H7 (cell line): ENCODE results near the gene GPR153. TPM values are rescaled to one million over a fixed set of nuclear protein-coding genes. Genes with fewer than 3 reads are reported as not detected.

Experiments
- DNase-seq: peaks from one replicate; pipeline ENCODE4 v3.0.0; 2012
- H3K27me3 ChIP-seq: 2 replicates; pipeline ENCODE4 v1.6.0; 2011; ENCODE audit warnings: mild to moderate bottlenecking, low read length; ENCODE audit not compliant: control insufficient read depth, insufficient read depth
- H3K36me3 ChIP-seq: replicated peaks from 2 replicates; pipeline ENCODE4 v1.5.1; 2011; ENCODE audit warnings: low read length; ENCODE audit not compliant: control insufficient read depth, insufficient read depth
- H3K4me3 ChIP-seq: 2 replicates; pipeline ENCODE4 v1.5.1; 2011; ENCODE audit warnings: low read depth, mild to moderate bottlenecking, control low read depth, low read length, moderate library complexity; ENCODE audit not compliant: insufficient read depth
- total RNA-seq: library from RNA; depleted of rRNA; stranded (reverse); fragments of >200 nt; shearing (Covaris generic); gene quantifications from 2 replicates; pipeline ENCODE4 v1.2.3, GENCODE V29; 2014

The GPR153 gene
- total RNA-seq, 1 experiment from 2014 or later = 15.6 TPM

DNA sequence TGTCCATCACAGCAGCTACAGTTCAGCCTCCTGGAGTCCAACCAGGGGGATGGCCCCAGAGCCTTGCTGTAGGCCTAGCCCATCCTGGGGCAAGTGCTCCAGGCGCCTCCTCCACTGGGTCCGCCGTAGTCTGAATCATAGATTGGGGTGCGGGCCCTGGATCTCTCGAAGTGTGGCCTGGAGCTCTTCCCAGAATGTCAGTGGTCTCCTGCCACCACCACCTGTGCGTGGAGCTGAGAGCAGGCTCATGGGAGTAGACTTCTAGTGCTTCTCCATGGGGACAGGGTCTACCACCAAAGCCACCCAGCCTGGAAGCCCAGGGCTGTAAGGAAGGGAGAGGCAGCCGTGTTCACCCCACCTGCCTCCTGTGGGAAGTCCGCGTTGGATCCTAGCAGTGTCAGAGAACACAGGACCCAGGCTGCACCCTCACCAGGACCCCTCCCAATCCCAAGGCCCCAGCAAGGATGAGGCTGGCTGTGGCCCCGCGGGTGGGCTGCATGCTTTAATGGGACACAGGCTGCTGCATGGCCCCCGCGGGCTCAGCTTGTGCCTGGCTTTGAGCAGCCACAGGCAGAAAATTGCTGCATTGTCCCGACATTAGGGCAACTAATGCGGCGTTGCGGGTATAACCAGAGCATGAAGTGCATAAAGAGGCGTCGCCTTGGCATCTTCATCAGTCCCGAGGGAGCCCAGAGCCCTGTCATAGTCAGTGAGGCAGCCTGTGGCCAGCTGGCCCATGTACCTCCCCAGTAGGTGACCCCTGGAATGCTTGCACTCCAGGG, 17.7 kb downstream of the GPR153 start:
- Histone ChIP-seq H3K36me3 (no peaks in the 10 kb centered on the region), H3K27me3 (peaks cover 44% of the 10 kb centered on the region), H3K4me3 (peak overlapping the region; percentile 38)
- DNase-seq = no peak

DNA sequence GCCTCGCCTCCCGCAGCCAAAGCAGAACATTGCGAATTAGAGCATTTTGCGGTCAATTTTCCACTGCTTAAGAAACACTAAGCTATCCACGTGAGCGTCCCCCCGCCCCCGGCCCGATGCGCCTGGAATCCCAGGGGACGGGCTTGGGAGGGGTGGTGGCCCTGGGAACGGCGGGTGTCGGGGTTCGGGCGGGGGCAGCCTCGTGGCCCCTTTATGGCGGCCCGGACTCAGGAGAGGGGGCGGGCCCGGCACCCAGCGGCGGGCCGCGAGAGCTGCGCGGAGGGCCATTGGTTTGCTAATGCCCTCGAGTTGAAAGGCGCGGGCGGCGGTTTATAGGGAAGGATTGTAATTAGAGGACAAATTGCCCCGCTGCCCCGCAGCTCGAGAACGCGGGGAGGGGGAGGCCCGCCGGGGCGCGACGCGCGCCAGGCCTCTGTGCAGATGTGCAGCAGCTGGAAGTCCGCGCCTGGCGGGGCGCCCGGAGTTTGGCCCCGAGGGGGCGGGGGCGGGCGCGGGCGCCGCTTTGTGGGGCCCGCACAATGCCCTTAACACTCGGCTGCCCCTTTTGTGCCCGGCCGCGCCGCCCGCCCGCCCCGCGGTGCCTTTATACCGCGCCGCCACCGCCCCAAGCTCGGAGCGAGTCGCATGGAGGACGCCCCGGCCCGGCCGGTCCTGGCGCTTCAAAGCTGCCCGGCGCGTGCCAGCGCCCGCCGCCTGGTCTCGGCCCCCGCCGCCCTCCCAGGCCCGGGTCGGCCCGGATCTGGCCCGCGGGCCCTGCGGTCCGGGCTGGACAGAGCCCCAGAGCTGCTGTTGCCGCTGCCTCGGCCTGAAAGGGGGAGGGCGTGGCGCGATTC, 18.8 kb downstream of the GPR153 start:
- H3K36me3 ChIP-seq = no peaks in the 10 kb centered on the region
- peak overlapping the region; percentile 38 for H3K4me3 ChIP-seq
- peak; percentile 94 for DNase-seq
- H3K27me3 ChIP-seq = peaks cover 38% of the 10 kb centered on the region

DNA sequence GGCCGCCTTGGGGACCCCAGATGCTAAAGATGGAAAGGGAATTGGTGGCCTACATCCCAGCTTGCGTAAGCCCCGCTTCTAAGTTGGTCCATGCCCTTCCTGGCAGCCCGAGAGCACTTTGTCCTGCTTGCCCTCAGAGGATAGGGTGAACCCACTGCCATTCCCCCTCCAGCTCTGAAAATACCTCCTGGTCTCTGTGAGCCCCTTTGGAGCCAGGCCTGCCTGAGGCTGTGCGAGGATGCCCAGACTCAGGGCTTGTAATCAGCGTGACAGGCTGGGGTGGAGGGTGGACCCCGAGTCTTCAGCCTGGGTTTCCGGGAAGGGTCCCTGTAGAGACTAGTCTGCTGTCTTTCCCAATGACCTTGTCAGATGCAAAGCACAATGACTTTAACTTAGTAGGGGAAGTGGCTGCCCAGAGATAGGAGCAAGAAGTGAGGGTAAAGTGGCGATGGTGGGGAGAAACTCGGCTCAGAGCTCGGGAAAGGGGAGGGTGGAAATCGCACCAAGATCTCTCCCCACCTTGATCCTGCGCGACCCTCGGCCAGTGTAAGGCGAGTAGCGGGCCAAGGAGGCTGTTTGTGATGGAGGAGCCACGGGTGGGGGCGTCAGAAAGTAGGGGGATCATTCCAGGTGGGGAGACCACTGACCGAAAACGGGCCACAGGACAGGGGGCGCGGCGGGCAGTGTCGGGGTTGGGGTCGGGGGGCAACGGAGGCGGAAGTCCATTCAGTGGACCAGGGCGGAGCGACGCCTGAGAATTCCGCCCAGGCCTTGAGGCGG, 19.6 kb downstream of the GPR153 start:
- Histone ChIP-seq H3K36me3 (no peaks in the 10 kb centered on the region), H3K27me3 (peaks cover 34% of the 10 kb centered on the region), H3K4me3 (no peak overlapping the region)
- no peak for DNase-seq

DNA sequence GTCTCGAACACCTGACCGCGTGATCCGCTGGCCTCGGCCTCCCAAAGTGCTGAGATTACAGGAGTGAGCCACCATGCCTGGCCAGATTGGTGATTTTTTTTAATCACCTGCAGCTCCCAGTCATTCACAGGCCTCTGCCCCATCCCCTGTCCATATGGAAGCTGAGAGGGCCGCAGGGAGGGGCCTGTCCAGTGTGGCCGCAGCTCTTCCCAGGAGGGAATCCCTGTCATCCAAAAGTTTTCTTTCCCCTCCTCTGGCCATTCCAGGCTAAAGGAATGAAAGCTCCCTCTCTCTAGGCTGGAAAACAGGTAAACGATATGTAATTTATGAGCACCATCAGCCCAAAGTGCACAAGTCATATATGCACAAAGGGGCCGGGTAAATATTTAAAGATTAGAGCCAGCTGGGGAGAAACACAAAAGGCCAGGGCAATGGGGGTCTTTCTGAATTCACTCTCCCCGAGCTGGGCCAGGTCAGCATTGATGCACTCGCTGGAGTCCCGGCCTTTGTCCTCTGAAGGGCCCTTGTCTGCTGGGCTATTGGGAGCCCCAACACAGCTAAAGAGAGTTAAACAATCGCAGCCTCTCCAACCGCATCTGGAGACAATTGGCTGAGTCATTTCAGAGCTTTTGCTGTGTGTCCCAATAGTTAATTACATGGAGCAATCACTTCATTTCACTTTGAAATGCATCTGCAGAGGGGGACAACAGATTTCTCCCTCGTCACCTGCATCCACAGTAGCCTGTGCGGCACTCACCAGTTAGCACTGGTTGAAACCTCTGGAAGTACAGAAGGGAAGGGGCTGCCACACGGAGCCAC, 20.7 kb downstream of the GPR153 start:
- no peaks in the 10 kb centered on the region for H3K36me3 ChIP-seq
- DNase-seq = no peak
- peaks cover 31% of the 10 kb centered on the region for H3K27me3 ChIP-seq
- no peak overlapping the region for H3K4me3 ChIP-seq

DNA sequence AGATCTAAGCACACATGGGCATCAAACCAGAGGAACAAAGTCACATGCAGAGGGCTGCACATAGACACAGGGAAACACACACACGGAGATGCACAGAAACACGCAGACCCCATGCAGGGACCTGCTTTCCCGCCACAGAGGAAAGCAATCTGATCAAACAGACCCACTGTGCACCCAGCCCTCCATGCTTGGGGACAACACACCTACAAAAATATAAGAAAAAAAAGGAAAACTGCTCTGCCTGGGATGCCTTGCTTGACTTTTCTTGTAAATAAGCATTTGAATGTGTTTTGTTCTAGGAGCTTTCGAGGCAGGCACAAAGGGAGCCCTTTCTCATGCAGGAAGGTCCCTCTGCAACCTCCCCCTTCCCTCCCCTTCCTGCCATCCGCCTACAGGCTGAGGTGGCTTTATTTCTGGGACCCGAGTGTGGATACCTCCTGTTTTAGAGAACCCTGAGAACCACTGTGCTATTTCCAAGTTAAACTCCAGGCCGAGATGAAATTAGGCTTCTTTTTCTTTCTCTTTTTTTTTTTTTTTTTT, 21.6 kb downstream of the GPR153 start:
- Histone ChIP-seq H3K36me3 (no peaks in the 10 kb centered on the region), H3K27me3 (peaks cover 26% of the 10 kb centered on the region), H3K4me3 (peak overlapping the region; percentile 13; the same call in 1 of the 2 replicates)
- peak; percentile 86 for DNase-seq

DNA sequence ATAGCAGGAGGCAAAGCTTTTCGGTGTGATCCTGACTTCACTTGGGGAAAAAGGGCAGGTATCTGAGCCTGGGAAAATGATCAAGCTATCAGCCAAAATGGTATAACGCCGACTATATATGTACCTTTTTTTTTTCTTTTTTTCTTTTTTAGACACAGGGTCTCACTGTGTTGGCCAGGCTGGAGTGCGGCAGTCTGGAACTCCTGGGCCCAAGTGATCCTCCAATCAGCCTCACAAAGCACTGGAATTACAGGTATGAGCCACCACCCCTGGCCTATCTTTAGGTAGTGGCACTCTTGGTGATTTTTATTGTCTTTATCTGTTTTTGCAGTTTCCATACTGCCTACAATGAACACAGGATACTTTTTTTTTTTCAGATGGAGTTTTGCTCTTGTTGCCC, 23.8 kb downstream of the GPR153 start:
- H3K27me3 ChIP-seq = peaks cover 6% of the 10 kb centered on the region
- peaks cover 8% of the 10 kb centered on the region for H3K36me3 ChIP-seq
- peak overlapping the region; percentile 31; the same call in 1 of the 2 replicates for H3K4me3 ChIP-seq
- no peak for DNase-seq

DNA sequence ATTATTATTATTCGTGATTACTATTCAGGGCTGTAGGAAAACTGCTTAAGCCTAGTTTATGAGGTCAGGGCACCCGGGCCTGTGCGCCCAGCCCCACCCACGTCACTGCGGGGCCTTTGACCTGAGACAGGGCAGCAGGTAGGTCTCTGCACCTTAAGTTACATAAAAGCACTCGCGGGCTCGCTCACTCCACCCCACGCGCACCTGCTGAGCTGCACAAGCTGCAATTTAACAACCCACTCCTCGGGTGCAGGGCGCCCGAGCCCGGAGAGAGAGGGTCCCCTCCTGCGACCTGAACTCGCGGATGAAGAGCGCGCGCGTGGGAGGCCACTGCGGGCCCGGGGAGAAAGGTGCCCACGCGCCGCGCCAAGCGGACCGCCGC, 25.6 kb downstream of the GPR153 start:
- Histone ChIP-seq H3K36me3 (peaks cover 15% of the 10 kb centered on the region), H3K4me3 (peak overlapping the region; percentile 87), H3K27me3 (no peaks in the 10 kb centered on the region)
- DNase-seq = no peak

DNA sequence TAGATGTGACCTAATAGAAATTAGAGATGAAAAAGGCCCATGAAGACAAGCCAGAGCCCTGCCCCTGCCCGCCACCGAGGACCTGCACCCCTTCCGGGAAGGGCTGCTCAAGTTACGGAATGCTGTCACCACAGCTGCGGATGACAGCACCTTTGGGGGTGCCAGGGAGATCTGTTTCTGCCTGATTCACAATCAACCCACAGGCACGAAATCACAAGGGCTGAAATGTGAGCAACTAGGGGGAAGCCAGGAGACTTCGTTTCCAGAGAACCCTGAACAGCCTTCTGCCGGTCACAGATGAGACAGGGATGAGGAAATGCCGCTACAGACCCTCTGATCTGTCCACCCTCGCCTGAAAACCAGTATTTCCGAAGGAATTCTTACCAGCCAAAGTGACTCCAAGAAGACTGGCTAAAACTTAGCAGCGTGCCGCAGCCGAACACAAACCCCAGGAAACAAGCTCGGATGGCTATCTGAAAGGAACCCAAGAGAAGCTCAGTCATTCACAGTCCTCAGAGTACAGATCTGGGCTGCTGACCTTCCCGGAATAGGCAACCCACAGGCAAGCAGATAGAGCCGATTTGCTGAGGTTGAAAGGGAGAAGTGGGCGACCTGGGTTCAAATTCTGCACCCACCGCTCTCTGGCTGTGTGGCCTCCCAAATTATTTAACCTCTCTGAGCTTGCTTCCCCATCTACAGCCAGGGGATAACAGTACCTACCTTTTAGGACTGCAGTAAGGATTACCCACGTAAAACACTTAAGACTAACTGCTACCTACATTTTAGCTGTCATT, 26.2 kb downstream of the GPR153 start:
- Histone ChIP-seq H3K4me3 (peak overlapping the region; percentile 87), H3K27me3 (no peaks in the 10 kb centered on the region)
- DNase-seq = no peak

DNA sequence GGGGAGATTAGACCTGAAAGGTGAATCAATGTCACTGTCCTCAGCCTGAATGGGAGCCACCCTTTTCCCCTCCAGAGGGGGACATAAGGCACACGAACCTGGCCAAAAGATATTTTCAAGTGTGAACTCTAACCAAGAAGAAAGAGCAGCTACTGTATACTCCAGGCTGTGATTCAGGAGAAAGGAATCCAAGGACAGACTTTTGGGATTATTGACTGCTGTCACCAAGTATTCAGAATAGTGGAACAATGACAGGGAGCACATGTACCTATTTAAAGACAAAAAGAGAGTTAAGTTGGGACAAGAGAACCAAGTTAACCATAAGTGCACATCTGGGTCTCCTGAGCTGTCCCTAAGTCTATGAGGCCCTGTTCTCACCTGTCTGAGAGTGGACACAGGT, 27.5 kb downstream of the GPR153 start:
- no peak for DNase-seq
- peaks cover 19% of the 10 kb centered on the region for H3K36me3 ChIP-seq
- H3K4me3 ChIP-seq = no peak overlapping the region
- no peaks in the 10 kb centered on the region for H3K27me3 ChIP-seq

More for the DNA sequence above, 26.2 kb downstream of the GPR153 start:
- H3K36me3 ChIP-seq = peaks cover 17% of the 10 kb centered on the region

DNA sequence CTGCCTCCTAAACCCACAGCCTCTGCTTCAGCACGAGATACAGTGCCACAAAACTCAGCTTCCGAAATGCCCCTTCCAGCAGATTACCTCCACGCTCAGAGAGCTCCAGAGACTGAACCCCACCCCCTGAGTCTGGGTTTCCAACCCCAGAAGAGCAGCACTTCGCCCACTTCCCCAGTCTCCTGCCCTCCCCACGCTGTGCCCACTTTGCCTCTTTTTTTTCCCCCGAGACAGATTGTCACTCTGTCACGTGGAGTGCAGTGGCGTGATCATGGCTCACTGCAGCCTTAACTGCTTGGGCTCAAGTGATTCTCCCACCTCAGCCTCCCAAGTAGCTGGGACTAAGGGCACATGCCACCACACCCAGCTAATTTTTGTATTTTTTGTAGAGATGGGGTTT, 35.2 kb downstream of the GPR153 start:
- no peak for DNase-seq
- peaks cover 25% of the 10 kb centered on the region for H3K36me3 ChIP-seq
- no peaks in the 10 kb centered on the region for H3K27me3 ChIP-seq
- H3K4me3 ChIP-seq = no peak overlapping the region

DNA sequence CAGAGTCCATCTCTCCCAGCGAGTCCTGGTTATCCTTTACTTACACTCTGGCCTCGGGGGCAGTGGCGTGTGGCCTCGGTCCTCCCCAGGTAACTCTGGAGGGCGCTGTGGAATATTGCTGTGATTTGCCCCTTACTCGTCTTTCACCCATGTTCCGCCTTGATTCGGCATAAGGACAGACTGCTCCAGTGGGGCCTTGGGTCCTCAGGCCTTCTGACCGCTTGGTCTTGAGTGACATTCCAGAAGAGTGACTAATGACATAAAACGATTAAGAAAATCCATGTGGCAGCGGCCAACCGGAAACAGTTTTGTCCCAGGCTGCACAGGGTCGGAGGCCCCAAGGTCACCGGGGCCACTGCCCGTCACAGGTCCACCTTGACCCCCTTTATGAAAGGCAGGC, 36.2 kb downstream of the GPR153 start:
- Histone ChIP-seq H3K4me3 (no peak overlapping the region), H3K27me3 (no peaks in the 10 kb centered on the region), H3K36me3 (peaks cover 24% of the 10 kb centered on the region)
- no peak for DNase-seq

DNA sequence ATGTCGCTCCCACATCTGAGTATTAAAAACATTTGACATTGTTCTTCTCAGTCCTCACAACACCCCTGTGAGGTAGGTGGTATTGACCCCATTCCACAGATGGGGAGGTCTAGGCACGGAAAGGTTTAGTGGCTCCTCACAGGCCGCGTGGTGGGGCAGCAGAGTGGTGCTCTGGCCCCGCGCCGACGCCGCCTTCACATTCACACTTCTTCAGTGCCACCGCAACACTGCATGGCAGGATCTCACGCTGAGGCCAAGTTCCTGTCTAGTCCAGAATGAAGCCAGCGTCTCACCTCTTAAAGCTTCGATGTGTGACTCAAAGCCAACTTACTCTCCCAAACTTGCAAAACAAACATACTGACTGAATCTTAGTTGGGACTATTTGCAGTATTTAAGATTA, 37.3 kb downstream of the GPR153 start:
- peaks cover 22% of the 10 kb centered on the region for H3K36me3 ChIP-seq

DNA sequence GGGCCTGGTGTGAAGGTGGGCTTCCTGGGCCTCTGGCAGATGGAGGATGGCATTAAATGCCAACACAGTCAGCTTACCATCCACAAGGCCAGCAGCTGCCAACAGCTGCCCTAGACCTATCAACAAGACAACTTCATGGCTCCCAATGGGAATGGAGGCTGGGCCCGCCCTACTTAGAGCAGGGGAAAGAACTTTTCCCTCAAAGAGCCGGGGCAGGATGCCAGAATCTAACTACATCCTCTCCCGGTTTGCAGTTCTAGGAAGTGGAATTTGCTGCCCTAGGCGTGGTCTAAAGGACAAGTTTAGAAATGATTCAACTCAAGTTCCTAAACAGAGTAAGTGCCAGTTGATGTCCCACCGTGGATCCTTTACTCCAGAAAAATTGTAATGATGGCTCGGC, 38.3 kb downstream of the GPR153 start:
- Histone ChIP-seq H3K36me3 (peaks cover 19% of the 10 kb centered on the region), H3K27me3 (no peaks in the 10 kb centered on the region), H3K4me3 (no peak overlapping the region)
- DNase-seq = no peak

More for the DNA sequence above, 37.3 kb downstream of the GPR153 start:
- no peak for DNase-seq
- no peaks in the 10 kb centered on the region for H3K27me3 ChIP-seq
- no peak overlapping the region for H3K4me3 ChIP-seq
